Measurements from ENCODE around the gene ETNK2.

- TF ChIP-seq POLR2A (IDR thresholded peaks at IDR 0.05) (no peak), CTCF (IDR thresholded peaks at IDR 0.05) (no peak)
These were observed 48.5 kb downstream of the ETNK2 start for GRCh38 chr1:204103431-204103741.

Data from testis (tissue), 2 donors.